ENCODE results near the gene SEC23IP. TPM values are rescaled to one million over a fixed set of nuclear protein-coding genes. Genes with fewer than 3 reads are reported as not detected.
A peak's percentile ranks its signal among the peaks of the same experiment; 100 is the strongest.
"Not testable (repeated sequence)": the region's sequence is repeated elsewhere in the genome, so short reads cannot be mapped to it uniquely, and the experiment has no call there.

SEC23IP gene
- total RNA-seq, 2 donors from 2014 or later: 37.7 to 75.2 TPM

GRCh38 chr10:119867317-119867716 lies 25.2 kb upstream of the SEC23IP start:
- Histone ChIP-seq H3K4me1 (replicated peaks) (no peaks in the 10 kb centered on the region), H3K27ac (no peak overlapping the region), H3K27me3 (replicated peaks; ENCODE audit: insufficient read depth) (no peaks in the 10 kb centered on the region), H3K36me3 (no peaks in the 10 kb centered on the region), H3K4me3 (no peak overlapping the region), H3K9me3 (no peaks in the 10 kb centered on the region)
- 75% methylated on average over 7 of the region's 7 CpGs for WGBS
- intact Hi-C loops (cut with DNase I): no loop called here
- DNase-seq (ENCODE audit: low spot score): no peak
- no peak for TF ChIP-seq POLR2A (IDR thresholded peaks at IDR 0.05)
- no peak for TF ChIP-seq POLR2AphosphoS5 (IDR thresholded peaks at IDR 0.05)
- TF ChIP-seq CTCF (IDR thresholded peaks at IDR 0.05): no peak

- H3K27ac ChIP-seq; intact Hi-C loops (cut with DNase I); H3K4me1 ChIP-seq (replicated peaks); H3K9me3 ChIP-seq; H3K36me3 ChIP-seq; DNase-seq (ENCODE audit: low spot score); H3K27me3 ChIP-seq (replicated peaks; ENCODE audit: insufficient read depth); H3K4me3 ChIP-seq: not testable (repeated sequence)
- 82% methylated on average over 4 of the region's 4 CpGs for WGBS
Measured at GRCh38 chr10:119869398-119869797, 23.1 kb upstream of the SEC23IP start.

GRCh38 chr10:119871881-119872609 lies 20.5 kb upstream of the SEC23IP start:
- DNase-seq (ENCODE audit: low spot score): peak; percentile 33
- TF ChIP-seq POLR2A (IDR thresholded peaks at IDR 0.05): peak; percentile 20
- TF ChIP-seq CTCF (IDR thresholded peaks at IDR 0.05): no peak

GRCh38 chr10:119872610-119872859 lies 20.0 kb upstream of the SEC23IP start, which contains the start of gene MCMBP:
Gene MCMBP, minus strand, starts transcription at chr10:119872843. Its CDS starts 259 bp downstream, at chr10:119872584.
- Histone ChIP-seq H3K27me3 (replicated peaks; ENCODE audit: insufficient read depth) (no peaks in the 10 kb centered on the region), H3K4me1 (replicated peaks) (no peaks in the 10 kb centered on the region), H3K4me3 (peak within 1 kb of the TSS; percentile 82 to 92), H3K36me3 (no peaks in the 10 kb centered on the region), H3K27ac (peak within 1 kb of the TSS; percentile 86 to 92), H3K9me3 (no peaks in the 10 kb centered on the region)
- DNase-seq (ENCODE audit: low spot score): no peak
- under 1% methylated on average over 31 of the region's 42 CpGs for WGBS
- intact Hi-C loops (cut with DNase I): loop anchor here (5.0 kb wide), 1 partner anchor 275 kb away; the partner anchor contains the start of gene TIAL1
- TF ChIP-seq CTCF (IDR thresholded peaks at IDR 0.05) (no peak), POLR2AphosphoS5 (IDR thresholded peaks at IDR 0.05) (no peak), POLR2A (IDR thresholded peaks at IDR 0.05) (peak; percentile 85)

More at GRCh38 chr10:119871881-119872609, 20.5 kb upstream of the SEC23IP start:
- Histone ChIP-seq H3K4me3 (peak overlapping the region; percentile 82 to 92), H3K36me3 (no peaks in the 10 kb centered on the region), H3K9me3 (no peaks in the 10 kb centered on the region), H3K27ac (peak overlapping the region; percentile 86 to 92), H3K4me1 (replicated peaks) (no peaks in the 10 kb centered on the region), H3K27me3 (replicated peaks; ENCODE audit: insufficient read depth) (no peaks in the 10 kb centered on the region)
- intact Hi-C loops (cut with DNase I): loop anchor here (5.0 kb wide), 1 partner anchor 275 kb away; the partner anchor contains the start of gene TIAL1
- WGBS: 1% methylated on average over 31 of the region's 56 CpGs

GRCh38 chr10:119872860-119873681 lies 19.5 kb upstream of the SEC23IP start:
- Histone ChIP-seq H3K4me1 (replicated peaks) (no peaks in the 10 kb centered on the region), H3K4me3 (peak overlapping the region; percentile 82 to 92), H3K36me3 (no peaks in the 10 kb centered on the region), H3K9me3 (no peaks in the 10 kb centered on the region), H3K27me3 (replicated peaks; ENCODE audit: insufficient read depth) (no peaks in the 10 kb centered on the region), H3K27ac (peak overlapping the region; percentile 86 to 92)
- peak; percentile 85 for DNase-seq (ENCODE audit: low spot score)
- WGBS: under 1% methylated on average over 72 of the region's 75 CpGs
- peak; percentile 53 for TF ChIP-seq POLR2AphosphoS5 (IDR thresholded peaks at IDR 0.05)
- TF ChIP-seq POLR2A (IDR thresholded peaks at IDR 0.05): no peak
- intact Hi-C loops (cut with DNase I): loop anchor here (5.0 kb wide), 1 partner anchor 276 kb away; the partner anchor contains the start of gene TIAL1

All from prostate gland (tissue), 2 donors.